ENCODE data around the gene ALDH1L1.
"Not testable (repeated sequence)": the region's sequence is repeated elsewhere in the genome, so short reads cannot be mapped to it uniquely, and the experiment has no call there.

The ALDH1L1 gene

DNA sequence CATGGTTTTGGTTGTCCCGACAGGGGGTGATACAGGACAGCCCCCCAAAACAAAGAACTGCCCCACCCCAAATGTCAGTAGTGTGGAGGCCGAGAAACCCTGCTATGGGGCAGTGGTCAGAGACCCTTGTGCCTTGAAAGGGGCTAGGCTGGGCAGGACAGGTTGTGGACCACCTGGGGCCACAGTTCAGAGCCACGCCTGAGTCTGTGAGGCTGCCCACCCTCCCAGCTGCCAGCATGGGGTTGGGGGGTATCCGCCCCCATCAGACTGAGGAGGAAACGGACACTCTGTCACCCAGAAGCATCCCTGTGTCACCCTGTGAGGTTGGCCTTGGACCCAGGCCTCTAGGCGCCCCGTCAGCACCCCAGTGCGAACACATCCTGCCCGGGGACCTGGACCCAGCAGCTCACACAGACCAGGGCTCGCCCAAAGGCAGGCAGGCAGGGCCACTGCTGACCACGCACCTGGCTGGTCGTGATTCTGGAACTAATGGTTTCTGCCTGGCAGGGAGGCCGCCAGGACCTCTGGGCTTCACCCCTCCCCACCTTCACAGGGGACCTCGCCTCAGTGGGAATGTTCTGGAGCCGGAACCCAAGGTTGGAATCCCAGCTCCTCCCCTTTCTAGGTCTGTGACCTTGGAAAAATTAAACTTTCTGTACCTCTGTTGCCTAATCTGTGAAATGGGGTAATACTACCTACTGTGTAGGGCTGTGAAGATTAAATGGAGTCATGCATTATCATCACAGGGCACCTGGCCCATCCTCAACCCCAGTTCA, 97.8 kb downstream of the ALDH1L1 start:
- no peak for DNase-seq (ENCODE audit: low read depth)

DNA sequence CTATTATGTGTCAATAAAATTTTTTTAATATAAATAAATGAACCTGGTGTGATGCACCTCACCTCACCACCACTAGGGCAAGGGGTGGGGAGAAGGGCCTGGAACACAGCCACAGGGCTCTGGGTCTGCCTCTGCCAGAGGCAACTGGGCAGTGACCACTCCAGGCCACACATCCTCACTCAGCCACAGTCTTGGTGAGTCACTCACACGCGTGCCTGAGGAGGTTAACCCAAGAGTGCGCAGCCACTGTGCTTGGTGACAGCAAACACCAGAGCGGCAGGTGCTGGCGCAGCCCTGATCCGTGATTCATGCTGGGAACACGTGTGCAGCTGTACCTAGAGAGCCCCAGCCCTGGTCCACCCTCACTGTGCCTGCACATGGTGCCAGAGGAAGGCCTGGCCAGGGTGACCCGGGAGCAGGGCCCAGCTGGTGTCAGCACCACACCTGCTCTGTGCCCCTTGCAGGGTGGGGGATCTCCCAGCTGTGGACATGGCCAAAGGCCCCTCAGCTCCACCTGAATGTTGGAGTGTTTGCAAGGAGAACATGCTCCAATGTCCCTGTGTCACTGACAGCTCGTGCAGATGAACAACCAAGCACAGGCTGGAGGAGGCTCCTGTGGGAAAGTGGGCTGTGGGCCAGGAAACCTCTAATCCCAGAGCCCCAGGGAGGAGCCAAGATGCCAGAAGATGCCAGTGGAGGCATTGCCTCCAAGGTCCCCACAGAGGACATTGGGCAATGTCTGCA, 98.6 kb downstream of the ALDH1L1 start:
- DNase-seq (ENCODE audit: low read depth) = no peak

DNA sequence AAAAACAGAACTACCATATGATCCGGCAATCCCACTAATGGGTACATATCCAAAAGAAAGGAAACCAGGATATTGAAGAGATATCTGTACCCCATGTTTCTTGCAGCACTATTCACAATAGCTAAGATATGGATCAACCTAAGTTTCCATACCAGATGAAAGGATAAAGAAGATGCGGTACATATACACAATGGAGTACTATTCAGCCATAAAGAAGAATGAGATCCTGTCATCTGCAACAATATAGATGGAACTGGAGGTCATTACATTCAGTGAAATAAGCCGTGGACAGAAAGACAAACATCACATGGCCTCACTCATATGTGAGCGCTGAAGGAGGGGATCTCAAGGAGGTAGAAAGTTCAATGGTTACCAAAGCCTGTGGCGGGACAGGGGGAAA, 99.4 kb downstream of the ALDH1L1 start:
- no peak for DNase-seq (ENCODE audit: low read depth)

DNA sequence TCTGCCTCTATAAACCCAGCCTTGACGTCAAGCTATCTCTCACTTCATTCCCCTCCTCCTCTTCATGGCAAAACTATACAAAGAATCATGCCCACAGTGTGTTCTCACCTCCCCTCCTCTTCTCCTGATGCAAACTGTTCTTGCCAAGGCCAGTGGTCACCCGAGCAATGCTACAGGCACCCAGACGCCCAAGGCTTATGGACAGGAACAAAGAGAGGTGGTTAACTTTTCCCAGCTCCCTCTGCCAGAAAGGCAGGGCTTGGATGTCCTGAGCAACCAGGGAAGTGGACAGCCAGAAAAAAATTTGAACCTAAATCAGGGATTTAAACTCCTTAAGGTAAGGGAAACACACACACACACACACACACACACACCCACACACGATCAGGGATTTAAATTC, 101.5 kb downstream of the ALDH1L1 start:
- DNase-seq (ENCODE audit: low read depth) = no peak

DNA sequence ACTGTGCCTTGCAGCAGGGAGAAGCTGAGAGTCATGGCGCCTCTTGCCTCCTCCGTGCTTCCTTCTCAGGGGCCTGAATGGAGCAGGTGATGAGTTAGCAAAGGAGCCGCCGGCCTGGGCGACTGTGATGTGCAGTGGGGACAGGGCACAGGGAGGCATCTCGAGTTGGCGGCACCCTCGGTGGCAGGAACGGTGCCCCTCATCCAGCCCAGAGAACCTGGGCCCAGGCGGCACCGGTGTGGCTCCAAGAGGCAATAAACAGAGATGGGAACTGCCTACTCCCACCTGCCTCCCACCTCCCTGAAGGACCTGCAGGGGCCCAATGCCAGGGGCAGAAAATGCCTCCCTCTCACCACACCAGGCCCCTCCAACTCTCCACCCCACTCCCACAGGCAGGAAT, 102.6 kb downstream of the ALDH1L1 start:
- DNase-seq (ENCODE audit: low read depth) = no peak

DNA sequence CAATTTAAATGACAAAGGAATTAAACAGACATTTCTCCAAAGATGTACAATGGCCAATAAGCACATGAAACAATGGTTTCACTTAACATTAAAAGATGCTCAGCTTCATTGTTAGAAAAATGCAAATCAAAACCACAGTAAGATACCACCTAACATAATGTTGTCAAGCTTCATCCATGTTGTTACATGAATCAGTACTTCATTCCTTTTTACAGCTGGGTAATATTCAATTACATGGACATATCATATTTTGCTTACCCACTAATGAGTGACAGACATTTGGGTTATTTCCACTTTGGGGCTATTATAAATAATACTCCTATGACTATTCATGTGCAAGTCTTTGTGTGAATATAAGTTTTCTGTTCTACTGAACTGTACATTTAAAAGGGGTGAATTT, 104.2 kb downstream of the ALDH1L1 start:
- DNase-seq (ENCODE audit: low read depth) = no peak

DNA sequence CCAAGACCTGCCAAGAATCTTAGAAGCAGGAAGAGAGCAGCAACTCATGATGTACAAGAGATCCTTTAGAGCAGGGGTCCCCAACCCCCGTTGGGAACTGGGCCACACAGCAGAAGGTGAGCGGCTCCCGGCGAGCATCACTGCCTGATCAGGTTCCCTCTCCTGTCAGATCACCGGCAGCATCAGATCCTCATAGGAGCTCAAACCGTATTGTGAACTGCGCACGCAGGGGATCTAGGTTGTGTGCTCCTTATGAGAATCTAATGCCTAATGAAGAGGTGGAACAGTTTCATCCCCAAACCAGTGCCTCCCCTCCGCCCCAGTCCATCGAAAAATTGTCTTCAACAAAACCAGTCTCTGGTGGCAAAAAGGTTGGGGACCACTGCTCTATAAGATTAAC, 110.2 kb downstream of the ALDH1L1 start:
- DNase-seq (ENCODE audit: low read depth) = no peak

DNA sequence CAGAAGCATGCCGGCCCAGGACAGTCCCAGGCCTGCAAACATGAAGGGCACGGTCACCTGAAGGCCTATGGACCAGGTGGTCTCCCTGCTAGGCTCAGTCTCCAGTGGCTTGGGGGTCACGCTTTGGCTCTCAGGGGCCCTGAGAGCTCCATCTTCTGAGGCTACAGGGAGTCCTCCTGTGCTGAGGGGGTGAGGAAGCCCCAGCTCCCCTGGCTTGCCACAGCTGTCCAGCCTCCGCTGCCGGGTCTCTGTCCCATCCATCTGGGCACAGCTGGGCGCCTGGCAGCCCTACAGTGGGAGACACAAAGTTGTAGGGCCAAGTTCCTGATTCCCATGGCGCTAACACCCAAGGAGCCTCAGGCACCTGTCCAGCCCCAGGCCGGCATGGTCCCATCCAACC, 112.4 kb downstream of the ALDH1L1 start:
- DNase-seq (ENCODE audit: low read depth) = no peak

DNA sequence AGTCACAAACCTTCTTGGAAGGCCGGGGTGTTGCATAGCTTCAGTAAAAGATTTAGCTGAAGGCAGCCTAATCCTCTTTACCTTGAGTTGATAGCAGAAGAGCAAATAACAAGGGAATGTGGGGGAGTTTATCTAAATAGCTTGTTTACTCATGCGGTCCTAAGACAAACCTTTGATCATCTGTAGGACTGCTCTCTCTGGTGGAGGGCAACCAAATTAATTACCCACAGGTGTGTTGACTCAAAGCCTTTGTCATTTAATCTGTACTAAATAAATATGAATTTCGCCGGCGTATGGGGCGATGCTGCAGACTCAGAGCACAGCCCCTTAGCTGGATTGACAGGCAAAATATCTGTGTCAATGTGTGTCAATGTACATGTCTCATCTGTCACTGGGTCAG, 113.7 kb downstream of the ALDH1L1 start:
- not testable (repeated sequence) for DNase-seq (ENCODE audit: low read depth)

DNA sequence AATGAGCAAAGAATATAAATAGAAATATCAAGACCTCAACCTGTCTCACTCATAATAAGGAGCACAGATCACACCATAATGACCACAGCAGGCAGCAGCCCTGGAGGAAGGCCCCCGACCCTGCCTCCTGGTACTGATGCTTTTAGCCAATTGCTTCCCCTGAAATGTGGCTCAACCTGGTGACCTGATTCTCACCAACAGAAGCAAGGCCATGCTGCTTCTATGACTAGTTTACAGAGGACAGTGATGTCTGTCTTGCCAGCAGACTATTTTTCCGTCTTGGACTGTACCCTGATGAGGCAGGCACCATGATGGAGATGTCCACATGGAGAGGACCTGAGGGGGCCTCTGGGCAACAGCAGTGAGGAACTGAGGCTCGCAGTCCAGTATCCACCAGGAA, 114.5 kb downstream of the ALDH1L1 start:
- DNase-seq (ENCODE audit: low read depth) = no peak

DNA sequence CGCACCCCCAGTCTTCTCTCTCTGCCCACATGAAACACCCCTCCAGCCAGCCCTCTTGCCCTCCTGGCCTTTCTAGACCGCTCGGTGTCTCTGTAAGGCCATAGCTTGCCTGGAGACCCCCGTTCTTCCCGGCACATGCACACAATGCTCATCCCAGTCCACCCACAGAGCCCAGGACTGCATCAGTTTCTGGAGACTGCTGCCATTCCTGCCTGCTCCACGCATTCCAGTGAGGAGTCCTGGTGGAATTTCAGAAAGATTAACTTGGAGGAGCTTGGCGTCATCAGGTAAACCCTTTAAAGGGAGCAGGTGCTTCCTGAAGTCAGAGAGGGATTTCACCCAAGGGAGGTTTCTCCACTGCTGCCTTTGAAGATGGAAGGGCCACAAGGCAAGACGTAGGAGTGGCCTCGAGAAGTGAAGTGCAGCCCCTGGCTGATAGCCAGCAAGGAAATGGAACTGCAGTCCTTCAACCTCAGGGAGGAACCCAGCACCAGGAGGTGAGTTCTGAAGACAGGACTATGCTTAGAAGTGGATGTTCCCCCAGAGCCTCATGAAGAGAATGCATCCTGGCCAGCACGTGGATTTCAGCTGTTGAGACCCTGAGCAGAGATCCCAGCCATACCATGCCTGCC, 115.6 kb downstream of the ALDH1L1 start:
- DNase-seq (ENCODE audit: low read depth) = no peak

DNA sequence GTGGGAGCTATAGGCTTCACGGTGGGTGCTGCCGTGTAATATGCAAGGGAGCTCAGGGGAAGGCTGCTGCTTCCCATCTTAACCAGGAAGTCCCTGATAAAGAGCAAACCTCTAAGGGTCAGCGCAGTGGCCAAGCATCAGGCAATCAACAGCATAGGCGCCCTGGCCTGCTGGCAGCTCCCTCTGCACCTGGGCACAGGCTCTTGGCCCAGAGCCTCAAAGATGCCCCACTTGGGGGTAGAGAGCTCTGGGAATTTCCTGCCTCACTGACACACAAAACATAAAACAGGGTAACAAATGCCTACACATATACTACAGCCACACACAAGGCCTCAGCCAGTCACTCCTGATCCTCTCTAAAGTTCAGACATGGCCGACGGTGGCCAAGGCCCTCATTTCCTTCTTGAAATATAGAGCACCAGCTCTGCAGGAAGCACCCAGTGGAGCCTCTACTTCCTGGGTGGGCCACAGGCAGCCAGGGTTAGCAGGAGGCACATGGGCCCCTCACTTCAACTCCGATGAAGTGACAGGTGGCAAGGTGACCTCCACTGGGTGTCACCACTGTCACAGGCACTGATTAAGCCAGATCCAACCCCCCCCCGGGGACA, 116.9 kb downstream of the ALDH1L1 start:
- DNase-seq (ENCODE audit: low read depth) = no peak

DNA sequence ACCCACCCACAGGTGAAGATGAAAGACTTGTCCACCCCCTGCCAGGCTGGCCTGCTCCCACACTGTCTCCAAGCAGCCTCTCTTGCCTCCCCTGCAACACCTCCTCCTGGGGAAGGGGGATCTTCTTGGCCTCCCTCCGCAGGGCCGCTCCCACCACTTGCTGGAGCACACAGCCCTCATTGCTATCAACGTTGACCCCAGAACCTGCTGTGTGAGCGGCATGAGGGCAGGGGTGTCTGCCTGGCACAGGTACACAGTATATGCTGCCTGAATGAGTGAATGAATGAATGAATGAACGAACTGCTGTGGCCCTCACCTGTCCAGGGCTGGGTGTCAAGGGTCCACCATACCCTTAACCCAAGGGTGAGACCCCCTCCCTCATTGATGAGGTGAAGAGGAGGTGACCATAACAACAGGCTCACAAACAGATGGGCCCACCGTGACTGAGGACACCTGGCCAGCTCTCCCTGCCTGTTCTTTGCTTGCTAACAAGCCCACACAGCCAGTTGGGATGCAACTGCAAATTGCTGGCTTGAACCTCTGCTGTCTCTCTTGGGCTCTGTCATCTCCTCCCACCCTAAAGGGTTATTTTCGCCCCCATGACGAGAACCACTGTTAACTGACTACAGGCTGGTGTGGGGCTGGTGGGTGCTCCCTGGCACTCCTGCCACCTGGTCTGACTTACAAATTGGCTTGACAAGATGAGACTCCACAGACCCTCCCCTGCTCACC, 118.9 kb downstream of the ALDH1L1 start:
- no peak for DNase-seq (ENCODE audit: low read depth)

DNA sequence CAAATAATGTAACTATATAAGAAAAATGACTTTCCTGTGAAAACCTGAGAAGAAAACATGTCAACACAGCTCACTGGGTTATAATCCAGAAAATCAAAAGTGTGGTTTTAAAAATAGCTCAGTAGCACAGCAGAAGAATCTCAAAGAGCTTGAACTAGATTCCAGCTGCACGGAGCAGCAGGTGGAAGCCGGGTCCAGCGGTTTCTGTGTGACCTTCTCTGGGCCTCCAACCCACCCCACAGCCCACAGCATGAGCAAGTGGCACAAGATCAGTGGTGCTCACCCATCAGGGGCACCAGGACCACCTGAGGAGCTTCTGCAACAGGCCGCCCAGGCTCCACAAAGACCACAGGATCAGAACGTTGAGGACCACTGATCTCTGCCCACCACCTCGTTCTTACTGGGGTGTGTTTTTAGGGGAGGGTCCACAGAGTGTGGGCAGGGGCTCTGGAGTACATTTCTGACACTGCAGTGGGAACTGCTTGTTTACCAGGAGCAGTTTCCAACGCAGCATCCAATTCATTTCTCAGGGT, 119.7 kb downstream of the ALDH1L1 start:
- DNase-seq (ENCODE audit: low read depth) = no peak

DNA sequence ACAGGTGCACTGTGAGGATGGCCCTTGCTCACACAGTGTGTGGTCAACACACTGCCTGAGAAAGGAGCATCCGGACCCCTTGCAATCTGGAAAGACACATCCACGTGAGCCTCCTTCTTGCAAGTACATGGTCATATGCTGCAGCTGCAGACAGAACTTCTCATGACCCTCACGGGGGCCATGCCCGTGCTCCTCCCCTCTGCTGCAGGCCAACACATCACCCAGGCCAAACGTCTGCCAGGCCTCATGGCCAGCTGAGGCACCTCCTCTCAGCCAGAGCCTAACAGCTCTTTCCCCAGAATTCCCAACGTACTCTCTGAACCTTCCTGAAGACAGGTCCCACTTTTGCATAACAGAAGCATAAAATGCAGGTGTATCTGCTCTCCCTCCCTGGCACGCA, 121.7 kb downstream of the ALDH1L1 start:
- no peak for DNase-seq (ENCODE audit: low read depth)

DNA sequence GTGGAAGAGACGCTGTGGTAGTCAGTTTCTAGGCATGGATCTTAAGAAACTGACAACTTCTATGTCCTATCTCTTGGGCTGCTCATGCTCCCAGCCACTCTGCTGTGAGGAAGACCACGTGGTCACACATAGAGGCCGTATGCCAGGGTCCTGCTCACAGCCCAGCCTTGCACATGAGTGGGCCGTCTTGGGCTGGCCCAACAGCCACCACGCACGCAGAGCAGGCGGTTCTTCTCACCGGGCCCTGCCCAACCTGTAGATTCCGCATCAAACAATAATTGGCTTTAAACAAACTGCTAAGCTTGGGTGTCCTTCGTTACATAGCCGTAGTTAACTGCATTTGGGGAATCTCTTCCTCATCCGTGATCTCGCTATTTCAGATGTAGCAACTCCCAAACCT, 122.5 kb downstream of the ALDH1L1 start:
- DNase-seq (ENCODE audit: low read depth) = no peak

DNA sequence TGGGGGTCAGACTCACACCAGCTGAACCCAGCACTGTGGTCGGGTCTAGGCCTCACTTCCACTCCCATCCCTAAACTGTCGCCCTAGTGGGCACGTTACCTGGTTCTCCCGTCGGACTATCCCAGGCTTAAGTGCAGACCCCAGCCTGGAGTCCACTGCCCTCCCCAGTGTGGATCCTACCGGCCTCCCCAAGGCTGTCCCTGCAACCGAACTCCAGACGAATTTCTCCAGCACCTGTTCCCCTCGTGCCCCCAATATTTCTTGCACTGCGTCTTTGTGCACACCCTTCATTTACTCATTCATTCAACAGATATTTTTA, 122.9 kb downstream of the ALDH1L1 start:
- DNase-seq (ENCODE audit: low read depth) = no peak

DNA sequence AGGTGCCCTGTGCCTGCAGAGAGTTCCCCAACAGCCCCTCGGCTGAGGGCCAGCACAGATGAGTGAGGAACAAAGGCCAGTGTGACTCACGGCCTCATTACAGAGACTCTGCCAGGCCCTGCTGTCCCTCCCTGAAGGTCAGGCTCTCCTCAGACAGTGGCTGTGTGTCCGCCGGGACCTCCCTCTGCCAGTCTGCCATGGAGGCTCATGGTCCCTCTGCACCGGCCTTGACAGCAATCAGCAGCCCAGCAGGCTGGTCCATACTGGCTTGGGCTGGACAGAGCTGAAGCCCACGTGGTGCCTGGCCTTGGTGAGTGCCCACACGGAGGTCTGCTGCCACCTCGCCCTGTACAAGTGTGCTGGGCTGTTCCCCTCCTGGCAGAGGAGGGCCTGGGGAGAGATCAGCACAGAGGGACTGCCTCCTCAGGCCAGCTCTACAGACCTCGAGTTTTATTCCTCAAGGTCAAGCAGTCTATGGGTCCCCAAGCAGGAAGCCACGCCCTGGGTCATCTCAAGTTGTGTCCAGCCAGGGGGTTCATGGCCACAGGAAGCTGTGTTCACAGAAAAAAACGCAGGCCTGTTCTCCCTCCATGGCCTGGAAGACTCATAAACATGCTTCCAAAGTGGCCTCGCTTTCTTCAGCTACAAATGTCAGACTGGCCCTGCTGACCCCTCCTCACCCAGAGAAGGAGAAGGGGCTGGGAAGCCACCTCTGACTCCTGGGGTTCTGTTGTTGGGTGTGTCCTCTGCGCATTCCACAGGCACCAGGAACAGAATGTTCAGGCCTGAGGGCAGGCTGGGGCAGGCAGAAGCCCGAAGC, 123.5 kb downstream of the ALDH1L1 start:
- DNase-seq (ENCODE audit: low read depth) = no peak

DNA sequence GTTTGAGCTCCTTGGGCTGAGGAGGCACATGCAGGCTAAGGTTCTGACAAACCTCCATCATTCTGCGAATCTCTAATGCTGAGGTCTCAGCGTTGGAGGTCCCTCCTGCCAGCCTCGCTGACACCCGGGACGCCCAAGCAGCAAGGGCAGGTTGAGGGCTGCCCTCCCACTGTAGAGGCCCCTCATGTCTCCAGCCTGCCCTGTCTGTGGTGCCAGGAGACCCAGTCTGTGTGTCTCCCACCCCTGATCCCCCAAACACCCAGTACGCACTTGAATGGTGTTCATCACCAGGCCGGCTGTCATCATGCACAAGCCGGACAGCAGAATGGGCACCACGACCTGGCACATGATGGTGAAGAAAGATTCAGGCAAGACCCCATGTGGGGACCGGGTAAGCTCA, 124.3 kb downstream of the ALDH1L1 start:
- DNase-seq (ENCODE audit: low read depth) = no peak

DNA sequence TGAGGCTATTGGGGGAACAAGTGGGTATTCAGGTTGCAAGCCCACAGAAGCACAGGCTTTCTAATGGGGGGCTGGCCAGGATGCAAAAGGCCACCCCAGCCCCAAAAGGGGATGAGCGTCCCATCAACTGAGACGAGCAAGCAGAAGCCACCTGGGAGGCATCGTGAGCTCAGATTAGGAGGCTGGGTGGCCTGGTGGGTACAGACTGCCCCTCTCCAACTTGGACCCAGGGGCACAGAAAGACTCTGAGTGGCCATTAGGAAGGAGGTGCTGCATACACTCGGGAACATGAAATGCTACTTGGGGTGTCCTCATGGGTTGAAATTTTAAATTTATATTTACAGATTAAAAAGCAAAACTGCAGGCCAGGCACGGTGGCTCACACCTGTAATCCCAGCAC, 125.5 kb downstream of the ALDH1L1 start:
- DNase-seq (ENCODE audit: low read depth) = no peak

DNA sequence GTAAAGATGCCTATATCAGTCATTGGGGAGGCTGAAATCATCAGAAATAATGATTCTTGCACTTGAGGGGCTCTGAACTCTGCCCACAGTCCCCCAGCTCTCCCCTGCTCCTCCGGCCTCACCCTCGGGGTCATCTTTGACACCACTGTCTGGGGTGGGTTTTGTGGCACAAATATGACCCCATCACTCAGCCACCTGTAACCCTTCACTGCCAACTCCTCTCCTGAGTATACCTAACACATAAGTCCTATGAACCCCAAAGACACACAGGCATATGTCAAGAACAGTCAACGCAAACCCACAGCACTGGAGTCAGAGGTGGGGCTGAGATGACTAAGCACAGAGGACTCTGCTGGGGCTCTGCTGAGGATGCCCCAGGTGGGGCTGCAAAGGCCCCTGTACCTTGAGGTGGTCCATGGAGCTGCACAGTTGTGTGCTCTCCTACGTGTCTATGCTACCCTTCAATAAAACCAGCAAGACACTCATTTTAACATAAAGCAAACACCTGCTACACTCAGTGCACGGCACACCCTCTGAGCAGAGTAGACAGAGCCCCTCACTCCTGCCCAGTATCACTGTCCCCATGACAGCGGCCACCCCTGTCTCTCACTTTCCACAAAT, 126.3 kb downstream of the ALDH1L1 start:
- no peak for DNase-seq (ENCODE audit: low read depth)
